SKM-1 (cell line): ENCODE measurements around the gene LEPROT.
"Not testable (repeated sequence)": the region's sequence is repeated elsewhere in the genome, so short reads cannot be mapped to it uniquely, and the experiment has no call there.

Experiments used
- DNase-seq: peaks from one replicate; lab custom pipeline; 2025; ENCODE audit not compliant: unreplicated experiment; lab: John Stamatoyannopoulos, UW

LEPROT gene, protein sequence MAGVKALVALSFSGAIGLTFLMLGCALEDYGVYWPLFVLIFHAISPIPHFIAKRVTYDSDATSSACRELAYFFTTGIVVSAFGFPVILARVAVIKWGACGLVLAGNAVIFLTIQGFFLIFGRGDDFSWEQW

DNA sequence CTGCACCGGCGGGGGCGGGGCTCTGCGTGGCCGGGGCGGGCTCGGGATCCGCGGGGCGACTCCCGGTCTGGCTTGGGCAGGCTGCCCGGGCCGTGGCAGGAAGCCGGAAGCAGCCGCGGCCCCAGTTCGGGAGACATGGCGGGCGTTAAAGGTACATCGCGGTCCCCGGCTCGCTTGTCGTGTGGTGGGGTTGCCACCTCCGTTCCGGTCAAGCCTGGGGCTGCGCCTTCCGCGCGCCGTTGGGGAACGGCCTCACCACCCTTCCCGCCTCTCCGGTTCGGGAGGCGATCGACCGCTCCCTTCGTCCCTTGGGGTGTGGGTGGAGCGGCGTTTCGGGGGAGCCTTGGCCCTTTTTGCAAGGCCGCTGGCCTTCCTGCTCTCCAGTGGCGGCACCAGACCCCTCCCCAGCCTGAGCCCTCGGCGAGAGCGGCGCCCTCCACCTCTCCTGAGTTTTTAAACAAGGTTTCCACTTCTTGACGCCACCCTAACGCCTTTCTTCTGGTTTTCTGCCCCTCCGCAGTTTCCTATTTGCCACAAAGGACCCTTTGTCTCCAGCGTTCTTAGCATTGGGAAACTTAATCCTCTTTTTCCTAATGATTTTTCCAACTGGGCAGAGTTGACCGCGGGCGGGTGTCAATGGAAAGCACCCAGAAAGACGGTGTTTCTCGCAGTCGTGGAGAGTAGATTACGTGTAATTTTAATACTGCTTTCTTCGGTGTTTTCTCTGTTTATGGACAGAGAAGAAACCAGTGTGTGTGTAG is at the start of gene LEPROT, which contains the start of gene LEPR:
LEPROT (plus strand) TSS at position 79 of the 761 bp plus-strand sequence; CDS start at position 136, 57 bp downstream.
LEPR (plus strand) TSS at position 79 of the 761 bp plus-strand sequence. CDS start 144,898 bp downstream, outside the sequence.
- DNase-seq, result no peak

DNA sequence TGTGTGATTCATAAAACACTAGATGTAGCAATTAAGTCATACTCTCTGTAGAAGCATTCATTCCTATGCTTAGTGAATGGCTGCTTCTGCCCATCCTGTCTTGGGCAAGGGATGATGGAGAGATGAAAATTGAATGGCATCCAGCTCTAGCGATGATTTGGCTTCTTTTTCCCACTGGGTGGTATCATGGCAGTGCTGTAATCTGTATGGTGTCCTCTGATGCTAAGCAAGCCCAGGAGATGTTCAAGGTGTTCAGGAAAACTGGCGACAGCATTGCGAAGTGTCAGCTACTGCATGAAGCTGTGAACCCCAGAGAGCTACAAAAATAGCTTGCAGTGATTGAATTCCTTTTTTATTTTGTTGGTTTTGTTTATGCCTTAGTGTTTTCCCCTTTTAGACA is 48.9 kb upstream of the LEPROT start:
- no peak for DNase-seq

DNA sequence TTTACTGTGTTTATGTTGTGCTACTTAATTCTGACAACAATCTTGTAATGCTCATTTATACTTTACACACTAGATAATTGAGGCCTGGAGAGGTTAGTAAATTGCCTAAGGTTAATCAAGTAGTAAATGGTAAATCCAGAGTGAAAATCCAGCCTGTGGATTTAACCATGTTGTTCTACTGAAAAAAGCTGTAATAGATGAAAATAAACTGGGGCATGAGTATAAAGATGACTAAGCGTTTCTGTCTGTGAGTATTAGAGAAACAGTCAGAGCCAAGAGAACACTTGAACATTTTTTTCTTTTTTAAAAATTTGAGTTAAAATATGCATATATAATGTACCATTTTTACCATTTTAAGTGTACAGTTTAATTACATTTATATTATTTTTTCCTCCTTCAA is 47.9 kb upstream of the LEPROT start:
- no peak for DNase-seq

DNA sequence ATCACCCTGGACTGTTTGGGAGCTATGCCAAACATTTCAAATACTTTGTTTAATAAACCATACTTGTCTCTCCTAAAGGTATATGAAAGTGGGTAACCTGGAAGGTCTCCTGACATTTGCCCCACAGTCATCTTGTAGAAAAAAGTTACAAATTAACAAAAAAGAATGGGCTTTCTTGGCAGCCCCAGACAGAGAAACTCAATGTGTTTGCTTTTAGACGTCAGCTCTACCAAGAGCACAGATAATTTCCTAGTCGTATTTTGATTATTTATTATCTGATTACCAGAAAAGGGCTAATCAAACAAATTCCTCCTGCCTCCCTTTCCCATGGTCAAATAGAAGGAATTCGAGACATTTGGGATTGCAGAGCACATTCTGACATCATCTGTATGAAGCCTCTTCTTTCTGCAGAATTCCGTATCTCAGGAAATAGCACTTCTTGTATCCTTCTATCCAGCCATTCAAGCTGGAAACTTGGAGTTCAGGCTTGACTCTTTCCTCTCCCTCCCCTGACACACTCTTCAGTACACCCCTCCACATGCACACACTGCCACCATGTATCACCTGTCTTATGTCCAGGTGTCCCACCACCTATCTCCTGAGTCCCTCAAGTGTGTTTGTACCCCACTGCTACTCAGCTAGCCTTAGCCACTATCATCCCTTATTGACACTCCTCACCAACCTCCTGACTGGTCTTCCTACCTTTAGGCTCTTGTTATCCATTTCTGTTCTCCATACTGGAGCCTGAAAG is 42.8 kb upstream of the LEPROT start:
- DNase-seq, result no peak

DNA sequence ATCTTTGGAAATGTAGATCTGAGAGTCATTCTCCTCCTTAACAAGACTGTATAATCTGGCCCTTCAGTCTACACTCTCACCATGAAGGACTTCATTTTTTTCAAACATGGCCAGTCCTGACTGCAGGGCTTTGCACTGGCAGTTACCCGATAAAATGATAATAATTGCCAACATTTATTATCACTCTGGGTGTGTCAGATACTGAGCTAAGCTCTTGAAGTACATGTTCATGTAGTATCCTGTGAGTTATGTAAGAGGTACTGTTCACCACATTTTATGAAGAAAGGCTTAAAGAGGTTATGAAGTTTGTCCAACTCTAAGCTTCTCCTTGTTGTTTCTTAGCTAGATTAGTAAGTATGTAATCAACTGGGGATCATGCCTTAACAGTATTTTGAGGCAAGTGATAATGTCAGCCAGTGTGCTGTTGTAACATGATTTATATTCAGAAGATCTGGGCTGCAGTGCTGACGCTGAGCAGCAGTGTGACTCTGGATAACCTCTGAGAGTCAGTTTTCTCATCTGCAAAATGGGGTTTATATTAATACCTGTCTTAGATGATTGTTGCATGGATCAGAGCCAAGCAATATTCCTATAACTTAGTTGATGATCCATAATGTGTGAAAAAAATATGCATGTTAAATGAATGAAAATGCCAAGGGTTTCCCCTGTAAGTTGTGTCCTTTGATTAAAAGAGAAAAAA is 42.1 kb upstream of the LEPROT start:
- DNase-seq, result no peak

DNA sequence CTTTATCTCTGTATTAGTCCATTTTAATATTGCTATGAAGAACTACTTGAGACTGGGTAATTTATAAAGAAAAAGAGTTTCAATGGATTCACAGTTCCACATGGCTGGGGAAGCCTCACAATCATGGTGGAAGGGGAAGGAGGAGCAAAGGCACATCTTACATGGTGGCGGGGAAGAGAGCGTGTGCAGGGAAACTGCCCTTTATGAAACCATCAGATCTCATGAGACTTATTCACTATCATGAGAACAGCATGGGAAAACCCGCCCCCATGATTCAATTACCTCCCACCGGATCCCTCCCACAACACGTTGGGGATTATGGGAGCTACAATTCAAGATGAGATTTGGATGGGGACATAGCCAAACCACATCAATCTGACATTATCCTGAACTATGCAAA is 36.0 kb upstream of the LEPROT start:
- DNase-seq, result not testable (repeated sequence)

DNA sequence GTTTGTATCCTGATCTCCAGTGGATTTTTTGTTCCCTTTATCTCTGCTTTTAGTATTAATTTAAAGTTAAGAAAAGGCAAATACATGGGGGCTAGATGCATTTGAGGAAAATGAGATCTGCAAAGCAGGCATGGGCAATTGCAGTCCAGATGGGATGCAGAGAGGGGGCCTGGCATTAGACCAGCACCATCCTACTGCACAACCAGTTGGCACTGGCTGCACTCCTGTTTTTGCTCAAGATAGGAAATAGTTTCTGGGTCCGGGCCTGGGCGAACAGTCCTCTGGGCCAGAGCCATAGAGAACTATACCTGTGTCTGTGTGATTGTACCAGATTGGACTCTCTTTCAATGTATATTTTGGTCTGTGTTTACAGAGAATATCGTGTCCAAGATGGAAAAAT is 34.0 kb upstream of the LEPROT start:
- no peak for DNase-seq

DNA sequence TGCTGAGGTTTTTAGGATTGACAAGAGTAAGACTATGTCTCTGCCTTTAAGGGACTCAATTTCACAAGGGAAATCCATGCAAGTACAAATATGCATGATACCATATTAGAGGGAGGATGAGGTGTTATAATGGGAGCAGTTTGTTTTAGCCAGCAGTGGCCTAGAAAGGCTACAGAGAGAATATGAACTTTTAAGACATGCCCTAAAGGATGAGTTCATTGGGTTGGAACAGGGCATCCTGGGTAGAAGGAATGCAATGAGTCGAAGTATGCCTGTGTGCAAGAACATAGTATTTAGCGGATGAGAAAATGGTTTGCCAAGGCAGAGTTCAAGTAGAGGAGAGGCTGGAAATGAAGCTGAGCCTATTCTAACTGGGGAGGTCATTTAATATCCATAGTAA is 32.6 kb upstream of the LEPROT start:
- no peak for DNase-seq

DNA sequence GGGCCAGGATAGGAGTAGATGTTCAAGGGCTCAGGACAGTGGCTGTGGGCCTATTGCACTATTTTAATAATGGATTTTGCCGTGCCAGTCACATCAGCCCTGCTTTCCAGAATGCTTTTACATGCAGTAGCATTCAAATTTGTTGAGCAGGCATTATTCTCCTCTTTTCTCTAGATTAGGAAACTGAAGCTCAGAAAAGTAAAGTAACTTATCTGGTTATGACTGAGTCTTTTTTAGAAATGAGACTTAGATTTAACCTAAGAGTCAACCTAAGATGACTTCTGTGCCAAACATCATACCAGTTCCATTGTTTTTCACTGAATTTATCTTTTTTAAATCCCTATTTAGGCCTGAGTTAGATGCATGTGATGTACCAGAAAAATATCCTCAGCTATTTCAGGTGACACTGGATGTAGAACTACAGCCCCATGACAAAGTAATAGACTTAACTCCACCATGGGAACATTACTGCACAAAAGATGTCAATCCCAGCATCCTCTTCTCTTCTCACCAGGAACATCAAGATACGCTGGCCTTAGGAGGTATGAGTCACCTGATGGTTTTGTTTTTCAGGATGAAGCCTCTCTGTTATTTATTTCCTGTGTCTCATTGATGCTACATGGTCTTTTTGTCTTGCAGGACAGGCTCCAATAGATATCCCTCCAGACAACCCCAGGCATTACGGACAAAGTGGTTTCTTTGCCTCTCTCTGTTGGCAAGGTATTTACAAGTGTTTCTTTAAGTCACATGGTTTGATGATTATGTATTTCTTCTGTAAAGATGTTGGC is 31.4 kb upstream of the LEPROT start:
- no peak for DNase-seq

DNA sequence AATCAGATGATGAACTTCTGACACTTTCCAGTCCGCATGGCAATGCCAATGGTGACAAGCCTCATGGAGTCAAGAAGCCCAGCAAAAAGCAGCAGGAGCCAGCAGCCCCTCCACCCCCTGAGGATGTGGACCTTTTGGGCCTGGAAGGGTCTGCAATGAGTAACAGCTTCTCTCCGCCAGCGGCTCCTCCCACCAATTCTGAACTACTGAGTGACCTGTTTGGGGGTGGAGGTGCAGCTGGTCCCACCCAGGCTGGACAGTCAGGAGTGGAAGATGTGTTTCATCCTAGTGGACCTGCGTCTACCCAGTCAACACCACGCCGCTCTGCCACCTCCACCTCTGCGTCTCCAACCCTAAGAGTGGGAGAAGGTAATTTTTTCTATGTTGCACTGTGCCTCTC is 28.0 kb upstream of the LEPROT start:
- no peak for DNase-seq

DNA sequence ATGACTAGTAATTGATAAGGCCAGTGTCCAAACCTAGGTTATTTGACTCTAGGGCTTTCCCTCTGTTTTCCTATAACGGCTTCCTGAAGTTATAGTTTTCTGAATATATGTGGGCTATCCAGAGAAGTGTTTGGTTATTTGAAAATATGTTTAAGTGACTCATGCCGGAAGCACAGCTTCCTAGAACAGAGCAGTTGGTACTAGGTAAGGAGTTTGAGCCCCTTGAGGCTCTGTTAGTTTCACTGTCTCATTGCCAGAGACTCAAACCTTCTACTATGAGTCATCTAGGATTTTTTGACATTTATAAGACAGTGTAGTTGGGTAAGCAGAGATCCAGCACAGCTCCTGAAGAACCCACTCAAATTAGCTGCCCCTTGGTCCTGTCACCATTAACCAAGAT is 27.1 kb upstream of the LEPROT start:
- no peak for DNase-seq

DNA sequence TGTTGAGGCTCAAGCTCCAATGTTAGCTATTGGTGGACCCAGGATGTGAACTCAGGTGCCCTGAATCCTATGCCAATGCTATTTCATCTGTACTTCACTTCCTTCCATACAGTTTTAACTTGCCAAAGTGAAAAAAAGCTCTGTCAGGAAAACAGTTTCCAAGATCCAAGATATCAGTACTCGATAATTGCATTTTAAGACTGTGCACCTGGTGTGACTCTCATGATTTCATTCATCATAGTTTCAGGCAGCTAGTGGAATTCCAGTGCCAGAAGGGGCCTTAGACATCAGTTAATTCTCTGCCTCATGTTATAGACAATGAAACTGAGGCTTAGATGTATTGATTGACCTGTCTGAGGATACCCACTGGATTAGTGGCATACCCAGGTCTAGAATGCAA is 26.5 kb upstream of the LEPROT start:
- DNase-seq, result no peak

DNA sequence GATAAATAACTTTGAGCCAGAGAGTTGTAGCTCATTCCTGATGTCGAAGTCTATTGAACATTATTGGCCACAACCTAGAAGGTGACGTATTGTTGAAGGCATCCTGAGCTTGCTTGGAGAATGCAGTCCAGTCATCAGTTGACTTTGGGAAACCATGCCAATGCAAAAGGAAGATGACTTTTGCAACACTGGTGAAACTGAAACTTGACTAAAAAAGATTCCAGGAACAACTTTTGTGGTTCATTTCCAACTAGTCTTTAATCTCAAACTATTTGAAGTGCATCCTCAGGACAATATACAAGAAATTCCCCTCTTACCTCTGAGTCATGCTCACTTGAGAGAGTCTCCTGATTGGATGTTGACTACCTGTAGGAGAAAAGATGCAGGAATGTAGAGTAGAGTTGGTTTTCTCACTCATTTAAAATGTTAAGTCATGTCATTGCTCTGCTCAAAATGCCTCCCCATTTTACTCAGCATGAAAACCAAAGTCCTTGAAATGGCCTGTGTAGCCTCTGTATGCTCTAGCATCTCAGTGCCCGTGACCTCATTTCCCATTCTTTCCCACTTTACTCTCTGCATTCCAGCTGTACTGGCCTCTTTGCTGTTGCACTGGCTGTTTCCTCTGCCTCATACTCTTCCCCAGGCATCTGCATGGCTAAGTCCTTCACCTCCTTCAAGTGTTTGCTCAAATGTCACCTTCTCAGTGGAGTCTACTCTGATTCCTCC is 24.4 kb upstream of the LEPROT start:
- DNase-seq, result no peak

DNA sequence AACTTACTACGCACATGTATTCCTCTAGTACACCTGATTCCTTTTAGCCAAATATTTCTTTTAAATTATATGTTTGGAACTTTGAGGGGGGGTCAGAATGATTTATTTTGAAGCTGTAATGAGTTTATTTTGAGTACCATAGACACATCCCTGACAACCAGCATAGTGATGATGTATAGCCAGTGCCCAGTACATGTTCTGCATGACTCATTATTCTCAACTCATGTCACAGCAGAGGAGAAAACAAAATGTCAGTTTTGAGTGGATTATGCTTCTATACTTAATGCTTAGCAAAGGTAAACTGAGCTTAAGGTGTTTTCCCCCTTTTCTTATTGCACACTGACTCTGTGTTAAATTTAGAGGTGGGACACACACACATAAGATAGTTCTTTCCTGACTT is 22.4 kb upstream of the LEPROT start:
- DNase-seq, result no peak

DNA sequence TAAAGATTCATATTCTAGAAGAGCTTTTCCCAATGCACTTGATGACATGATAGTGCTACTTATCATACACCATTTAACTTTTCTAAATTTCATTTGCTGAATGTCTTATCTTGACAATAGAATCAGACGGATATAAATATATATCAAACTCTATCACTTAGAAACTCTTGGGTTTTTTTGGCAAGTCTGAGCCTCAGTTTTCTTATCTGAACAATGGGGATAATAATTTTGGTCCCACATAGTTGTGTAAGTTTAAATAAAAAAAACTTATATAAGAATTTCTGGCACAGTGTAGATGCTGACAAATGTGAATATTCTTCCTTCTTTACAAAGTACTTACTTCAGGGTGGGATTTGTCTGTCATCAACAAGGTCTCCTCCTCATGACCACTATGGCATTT is 21.5 kb upstream of the LEPROT start:
- DNase-seq, result no peak

DNA sequence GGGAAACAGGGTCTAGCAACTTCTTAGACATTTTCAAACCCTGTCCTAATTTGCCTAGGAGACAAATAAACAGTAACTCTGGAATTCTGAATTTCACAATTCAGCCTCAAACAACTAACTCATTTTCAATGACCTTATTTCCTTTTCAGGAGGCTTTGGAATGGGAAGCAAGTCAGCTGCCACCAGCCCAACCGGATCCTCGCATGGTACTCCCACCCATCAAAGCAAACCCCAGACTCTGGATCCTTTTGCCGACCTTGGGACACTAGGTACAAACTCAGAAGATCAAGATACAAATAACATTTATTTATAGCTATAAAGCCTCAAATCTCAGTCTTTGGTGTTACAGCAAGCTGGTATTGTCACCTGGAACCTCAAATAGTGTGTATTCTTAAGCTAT is 18.9 kb upstream of the LEPROT start:
- DNase-seq, result no peak

DNA sequence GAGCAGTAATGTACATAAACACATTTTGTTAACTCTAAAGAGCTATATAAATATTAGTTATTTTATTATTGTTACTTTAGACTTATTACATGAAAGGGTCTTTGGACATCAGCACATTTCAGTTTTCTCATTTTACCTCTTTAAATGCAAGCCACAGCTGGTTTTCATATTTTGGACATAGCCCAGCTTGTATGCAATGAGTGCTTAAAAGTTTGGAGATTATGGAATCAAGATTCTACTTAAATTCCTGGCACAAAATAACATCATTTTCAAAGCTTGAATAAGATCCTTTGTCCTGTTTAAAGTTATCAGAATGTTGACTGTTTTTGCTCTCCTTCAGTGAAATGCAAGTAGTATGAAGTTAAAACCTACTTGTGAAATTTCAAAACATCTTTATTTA is 15.5 kb upstream of the LEPROT start:
- DNase-seq, result no peak

DNA sequence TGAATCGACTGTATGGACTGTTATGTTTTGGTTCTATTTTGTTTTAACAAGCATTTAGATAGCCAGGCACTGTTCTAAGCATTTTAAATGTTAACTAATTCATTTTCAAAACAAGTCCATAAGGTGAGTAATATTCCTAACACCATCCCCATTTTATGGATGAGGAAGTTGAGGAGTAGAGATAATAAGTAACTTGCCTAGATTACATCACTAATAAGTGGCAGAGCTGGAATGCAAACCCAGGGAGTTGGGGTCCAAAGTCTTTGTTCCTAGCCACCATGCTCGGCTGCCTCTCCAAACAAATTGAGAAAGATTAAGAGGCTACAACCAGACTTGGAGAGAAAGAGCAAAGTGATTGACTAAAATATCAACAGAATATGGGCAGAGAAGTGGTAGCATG is 12.6 kb upstream of the LEPROT start:
- DNase-seq, result no peak

DNA sequence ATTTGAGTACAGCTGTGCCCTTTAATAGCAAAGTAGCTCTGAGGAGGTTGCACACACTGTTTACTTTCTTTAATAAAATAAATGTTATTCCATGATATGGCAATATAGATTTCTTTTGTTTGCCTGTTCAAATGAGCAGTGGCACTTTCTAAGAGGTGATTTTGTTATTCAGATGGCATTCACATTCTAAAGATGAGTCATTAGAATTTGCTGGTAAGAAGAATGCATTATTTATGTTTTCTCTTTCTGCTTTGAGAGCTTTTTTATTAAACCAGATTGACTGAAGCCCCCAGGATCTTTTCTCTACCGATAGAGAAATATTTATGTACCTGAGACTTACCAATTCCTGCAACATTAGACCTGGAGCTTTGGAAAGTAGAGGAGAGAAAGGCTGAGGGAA is 11.2 kb upstream of the LEPROT start:
- DNase-seq, result no peak

DNA sequence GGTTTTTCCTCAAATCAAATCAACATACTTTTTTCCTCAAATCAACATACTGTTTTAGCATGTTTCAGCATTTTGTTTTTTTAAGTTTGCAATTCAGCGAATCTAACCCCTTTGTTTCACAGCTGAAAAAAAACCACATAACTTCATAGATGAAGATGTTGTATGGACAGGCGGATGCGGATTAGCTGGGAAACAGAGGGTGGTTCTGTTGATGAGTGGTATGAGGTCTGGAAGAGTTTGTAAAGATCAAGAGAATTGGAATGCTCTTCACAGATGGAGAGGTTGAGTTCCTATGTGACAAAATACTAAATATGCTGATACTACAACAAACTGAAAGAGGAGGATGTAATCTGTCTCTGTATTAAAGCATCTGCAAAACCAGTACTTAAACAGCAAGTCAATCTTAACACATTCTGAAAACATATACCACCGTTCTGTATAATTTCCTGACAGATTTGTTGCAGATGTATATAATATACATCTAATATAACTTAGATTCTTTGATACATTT is 10.6 kb upstream of the LEPROT start:
- DNase-seq, result no peak
